Neural cell (in vitro differentiated cells): ENCODE measurements around the gene CLIC4. TPM values are rescaled to one million over a fixed set of nuclear protein-coding genes. Genes with fewer than 3 reads are reported as not detected.

ENCODE experiments used
- H2AFZ ChIP-seq: fragments of 200-600, 300-800 bp; sonication (generic), shearing (Covaris generic); 2 replicates; pipeline ENCODE4 v1.6.0; 2014; ENCODE audit warnings: low read depth, mild to moderate bottlenecking, antibody characterized with exemption, low read length, moderate library complexity
- H3F3A ChIP-seq: fragments of 200-600 bp; shearing (Covaris generic); 2 replicates; pipeline ENCODE4 v1.6.1; 2016; ENCODE audit warnings: mild to moderate bottlenecking, moderate library complexity, mixed read lengths, antibody characterized with exemption, low read length; ENCODE audit not compliant: insufficient read depth, poor library complexity, severe bottlenecking
- H3K27ac ChIP-seq: fragments of 200-600, 300-800 bp; sonication (generic), shearing (Covaris generic); 2 replicates; pipeline ENCODE4 v1.5.1; 2014; ENCODE audit warnings: mild to moderate bottlenecking, low read length, moderate library complexity
- H3K27me3 ChIP-seq: fragments of 300-800, 200-600 bp; sonication (generic), shearing (Covaris generic); 2 replicates; pipeline ENCODE4 v1.6.0; 2014; ENCODE audit warnings: mild to moderate bottlenecking, low read depth, low read length, moderate library complexity; ENCODE audit not compliant: insufficient read depth
- H3K36me3 ChIP-seq: fragments of 300-800, 200-600 bp; sonication (generic), shearing (Covaris generic); 2 replicates; pipeline ENCODE4 v1.5.1; 2014; ENCODE audit warnings: mild to moderate bottlenecking, antibody characterized with exemption, low read length, moderate library complexity; ENCODE audit not compliant: insufficient read depth
- H3K4me2 ChIP-seq: fragments of 300-800, 200-600 bp; sonication (generic), shearing (Covaris generic); 2 replicates; pipeline ENCODE4 v1.6.0; 2014; ENCODE audit warnings: mild to moderate bottlenecking, low read length
- H3K4me3 ChIP-seq: fragments of 300-800, 200-600 bp; sonication (generic), shearing (Covaris generic); 2 replicates; pipeline ENCODE4 v1.5.1; 2014; ENCODE audit warnings: mild to moderate bottlenecking, low read length, moderate library complexity
- H3K79me2 ChIP-seq: fragments of 200-600 bp; shearing (Covaris generic); replicated peaks from 2 replicates; pipeline ENCODE4 v1.6.0; 2014; ENCODE audit warnings: mild to moderate bottlenecking, low read length, moderate library complexity; ENCODE audit not compliant: insufficient read depth
- H3K9ac ChIP-seq: fragments of 300-800, 200-600 bp; sonication (generic), shearing (Covaris generic); 2 replicates; pipeline ENCODE4 v1.6.1; 2016; ENCODE audit warnings: mild to moderate bottlenecking, low read length, mixed read lengths
- H3K9me2 ChIP-seq: fragments of 200-600 bp; shearing (Covaris generic); 2 replicates; pipeline ENCODE4 v1.6.1; 2016; ENCODE audit warnings: mild to moderate bottlenecking, low read length, mixed read lengths; ENCODE audit not compliant: insufficient read depth
- H3K9me3 ChIP-seq: fragments of 200-600, 300-800 bp; sonication (generic), shearing (Covaris generic); 2 replicates; pipeline ENCODE4 v1.6.1; 2016; ENCODE audit warnings: mild to moderate bottlenecking, mixed run types, low read length, moderate library complexity, mixed read lengths
- H4K20me1 ChIP-seq: fragments of 200-600 bp; shearing (Covaris generic); 2 replicates; pipeline ENCODE4 v1.6.1; 2016; ENCODE audit warnings: mild to moderate bottlenecking, mixed run types; ENCODE audit not compliant: insufficient read depth
- EP300 ChIP-seq: fragments of 450-650 bp; conservative IDR thresholded peaks from 2 replicates; pipeline ENCODE4 v1.6.1; 2014; ENCODE audit warnings: antibody characterized with exemption, mild to moderate bottlenecking, moderate library complexity; ENCODE audit not compliant: poor library complexity, severe bottlenecking
- EZH2 ChIP-seq: fragments of 200-600, 300-800 bp; shearing (Covaris generic), sonication (generic); IDR thresholded peaks from 2 replicates; pipeline ENCODE4 v1.6.1; 2014; ENCODE audit warnings: antibody characterized with exemption, low read length, borderline replicate concordance, mild to moderate bottlenecking; ENCODE audit not compliant: insufficient read depth, poor library complexity, severe bottlenecking
- MXI1 ChIP-seq: fragments of 450-650 bp; conservative IDR thresholded peaks from 2 replicates; pipeline ENCODE4 v1.6.1; 2014; ENCODE audit warnings: antibody characterized with exemption, mild to moderate bottlenecking; ENCODE audit not compliant: poor library complexity, severe bottlenecking
- POLR2AphosphoS5 ChIP-seq: IDR thresholded peaks from 2 replicates; pipeline ENCODE4 v1.6.1; 2012
- RAD21 ChIP-seq: fragments of 450-650 bp; conservative IDR thresholded peaks from 2 replicates; pipeline ENCODE4 v1.6.1; 2014; ENCODE audit warnings: antibody characterized with exemption, mild to moderate bottlenecking, moderate library complexity
- REST ChIP-seq: IDR thresholded peaks from 2 replicates; pipeline ENCODE4 v1.6.1; 2012; ENCODE audit warnings: borderline replicate concordance
- SMC3 ChIP-seq: fragments of 450-650 bp; conservative IDR thresholded peaks from 2 replicates; pipeline ENCODE4 v1.6.1; 2014; ENCODE audit warnings: antibody characterized with exemption, mild to moderate bottlenecking, moderate library complexity; ENCODE audit not compliant: poor library complexity
- TAF1 ChIP-seq: IDR thresholded peaks from 2 replicates; pipeline ENCODE4 v1.6.1; 2012; ENCODE audit warnings: low read depth
- polyA plus RNA-seq: library from polyadenylated mRNA; depleted of rRNA; stranded (reverse); fragments of >200 nt; gene quantifications from 2 replicates; pipeline ENCODE4 v1.2.3, GENCODE V29; 2014
- TF ChIP-seq, protein P1 (sequence below): fragments of 450-650 bp; IDR thresholded peaks from 2 replicates; pipeline ENCODE4 v1.5.1; 2014; ENCODE audit warnings: antibody characterized with exemption, mild to moderate bottlenecking, moderate library complexity; ENCODE audit not compliant: poor library complexity, severe bottlenecking

CLIC4 gene
- polyA plus RNA-seq, 1 donor from 2014 or later, result 133 TPM

GRCh38 chr1:24827379-24828135 lies 82.3 kb downstream of the CLIC4 start:
- H4K20me1 ChIP-seq, result no peaks in the 10 kb centered on the region
- H3K4me3 ChIP-seq, result no peak overlapping the region
- no peak overlapping the region for H3K27ac ChIP-seq
- no peaks in the 10 kb centered on the region for H3K27me3 ChIP-seq
- no peaks in the 10 kb centered on the region for H3F3A ChIP-seq
- no peak overlapping the region for H3K4me2 ChIP-seq
- peaks cover 23% of the 10 kb centered on the region for H3K79me2 ChIP-seq
- no peak overlapping the region for H3K9ac ChIP-seq
- TF ChIP-seq POLR2AphosphoS5 (no peak), MXI1 (no peak), EP300 (no peak), SMC3 (no peak), TAF1 (no peak), EZH2 (no peak), REST (no peak), RAD21 (no peak)
- TF ChIP-seq, protein P1, sequence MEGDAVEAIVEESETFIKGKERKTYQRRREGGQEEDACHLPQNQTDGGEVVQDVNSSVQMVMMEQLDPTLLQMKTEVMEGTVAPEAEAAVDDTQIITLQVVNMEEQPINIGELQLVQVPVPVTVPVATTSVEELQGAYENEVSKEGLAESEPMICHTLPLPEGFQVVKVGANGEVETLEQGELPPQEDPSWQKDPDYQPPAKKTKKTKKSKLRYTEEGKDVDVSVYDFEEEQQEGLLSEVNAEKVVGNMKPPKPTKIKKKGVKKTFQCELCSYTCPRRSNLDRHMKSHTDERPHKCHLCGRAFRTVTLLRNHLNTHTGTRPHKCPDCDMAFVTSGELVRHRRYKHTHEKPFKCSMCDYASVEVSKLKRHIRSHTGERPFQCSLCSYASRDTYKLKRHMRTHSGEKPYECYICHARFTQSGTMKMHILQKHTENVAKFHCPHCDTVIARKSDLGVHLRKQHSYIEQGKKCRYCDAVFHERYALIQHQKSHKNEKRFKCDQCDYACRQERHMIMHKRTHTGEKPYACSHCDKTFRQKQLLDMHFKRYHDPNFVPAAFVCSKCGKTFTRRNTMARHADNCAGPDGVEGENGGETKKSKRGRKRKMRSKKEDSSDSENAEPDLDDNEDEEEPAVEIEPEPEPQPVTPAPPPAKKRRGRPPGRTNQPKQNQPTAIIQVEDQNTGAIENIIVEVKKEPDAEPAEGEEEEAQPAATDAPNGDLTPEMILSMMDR, result no peak
- H3K36me3 ChIP-seq, result no peaks in the 10 kb centered on the region
- H3K9me2 ChIP-seq, result no peaks in the 10 kb centered on the region
- no peak overlapping the region for H2AFZ ChIP-seq
- H3K9me3 ChIP-seq, result no peaks in the 10 kb centered on the region

DNA sequence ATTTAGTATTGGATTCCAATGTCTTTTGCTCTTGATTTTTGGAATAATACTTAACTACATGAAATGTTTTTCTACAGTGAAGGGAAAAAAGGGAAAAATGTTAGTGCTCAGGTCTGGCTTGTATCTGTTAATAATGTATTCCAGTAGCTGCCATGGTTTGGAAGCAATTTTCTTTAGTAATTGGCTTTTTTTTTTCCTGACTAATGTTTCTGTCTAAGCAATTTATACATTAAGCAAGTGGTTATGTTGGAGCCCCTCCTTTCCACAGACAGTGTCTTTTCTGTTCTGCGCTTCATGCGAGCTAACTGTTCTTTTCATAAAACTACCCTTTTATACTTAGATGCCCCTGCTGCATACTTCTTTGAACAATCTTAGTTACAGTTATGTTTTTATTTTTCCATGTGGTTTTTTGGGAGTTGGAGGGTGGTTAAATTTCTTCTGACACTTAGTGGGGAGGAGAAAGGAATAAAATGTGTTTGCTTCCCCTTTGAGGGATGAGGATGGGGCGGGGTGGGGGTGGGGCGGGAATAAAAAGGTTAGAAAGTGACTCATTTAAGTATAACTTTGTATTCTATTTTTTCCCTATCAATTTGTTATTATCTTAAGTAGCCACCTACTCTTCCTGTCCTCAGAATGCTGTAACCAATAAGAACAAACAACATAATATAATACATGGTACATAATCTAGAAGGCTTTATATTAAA lies 83.1 kb downstream of the CLIC4 start:
- H3K9me3 ChIP-seq, result no peaks in the 10 kb centered on the region
- no peaks in the 10 kb centered on the region for H3K9me2 ChIP-seq
- TF ChIP-seq EP300, result no peak
- no peak for TF ChIP-seq EZH2
- no peak for TF ChIP-seq SMC3
- TF ChIP-seq REST, result no peak
- no peak for TF ChIP-seq POLR2AphosphoS5
- TF ChIP-seq MXI1, result no peak
- TF ChIP-seq TAF1, result no peak
- TF ChIP-seq, protein P1, result no peak
- no peak for TF ChIP-seq RAD21
- no peaks in the 10 kb centered on the region for H3F3A ChIP-seq
- H3K27me3 ChIP-seq, result no peaks in the 10 kb centered on the region
- no peaks in the 10 kb centered on the region for H4K20me1 ChIP-seq
- no peak overlapping the region for H2AFZ ChIP-seq
- peaks cover 23% of the 10 kb centered on the region for H3K79me2 ChIP-seq
- H3K4me2 ChIP-seq, result no peak overlapping the region
- H3K9ac ChIP-seq, result no peak overlapping the region
- no peak overlapping the region for H3K4me3 ChIP-seq
- no peak overlapping the region for H3K27ac ChIP-seq
- H3K36me3 ChIP-seq, result no peaks in the 10 kb centered on the region
